Stimulated activated naive B cell treated with anti-CD40 and anti-IgM and Interleukin-4, amounts not matched to agents 10 μg/mL and 1 μg/mL and 100 μg/mL, for 72 hours (primary cell): ENCODE results near the gene POP5.
A peak's percentile ranks its signal among the peaks of the same experiment; 100 is the strongest.
"Not testable (repeated sequence)": the region's sequence is repeated elsewhere in the genome, so short reads cannot be mapped to it uniquely, and the experiment has no call there.

Experiments
- ATAC-seq, 2 donors: fragments of 150-1000 bp; cut with Tn5 transposase; replicated peaks; 2 replicates each; pipeline ENCODE4 v1.10.0; 2021; ENCODE audit warnings: moderate library complexity in 1 of 2
- DNase-seq: peaks from one replicate; pipeline ENCODE4 v3.0.0; 2021
- H3K27ac Mint-ChIP-seq: one replicate; pipeline ENCODE4 v1.8.0; 2022; ENCODE audit warnings: mild to moderate bottlenecking, mixed read lengths
- H3K27me3 Mint-ChIP-seq, 2 donors: one replicate each; pipeline ENCODE4 v1.8.0; 2022; ENCODE audit warnings: mixed read lengths in 2 of 2
- H3K36me3 Mint-ChIP-seq, 2 donors: one replicate each; pipeline ENCODE4 v1.8.0; 2022; ENCODE audit warnings: mixed read lengths in 2 of 2, mild to moderate bottlenecking in 1 of 2
- H3K4me1 Mint-ChIP-seq, 2 donors: one replicate each; pipeline ENCODE4 v1.8.0; 2022; ENCODE audit warnings: mixed read lengths in 2 of 2, mild to moderate bottlenecking in 1 of 2
- H3K4me3 Mint-ChIP-seq, 2 donors: one replicate each; pipeline ENCODE4 v1.8.0; 2022; ENCODE audit warnings: mild to moderate bottlenecking in 2 of 2, mixed read lengths in 2 of 2, moderate library complexity in 1 of 2
- H3K9me3 Mint-ChIP-seq, 2 donors: one replicate each; pipeline ENCODE4 v1.8.0; 2022; ENCODE audit warnings: mixed read lengths in 2 of 2, mild to moderate bottlenecking in 1 of 2

The POP5 gene, protein sequence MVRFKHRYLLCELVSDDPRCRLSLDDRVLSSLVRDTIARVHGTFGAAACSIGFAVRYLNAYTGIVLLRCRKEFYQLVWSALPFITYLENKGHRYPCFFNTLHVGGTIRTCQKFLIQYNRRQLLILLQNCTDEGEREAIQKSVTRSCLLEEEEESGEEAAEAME

DNA sequence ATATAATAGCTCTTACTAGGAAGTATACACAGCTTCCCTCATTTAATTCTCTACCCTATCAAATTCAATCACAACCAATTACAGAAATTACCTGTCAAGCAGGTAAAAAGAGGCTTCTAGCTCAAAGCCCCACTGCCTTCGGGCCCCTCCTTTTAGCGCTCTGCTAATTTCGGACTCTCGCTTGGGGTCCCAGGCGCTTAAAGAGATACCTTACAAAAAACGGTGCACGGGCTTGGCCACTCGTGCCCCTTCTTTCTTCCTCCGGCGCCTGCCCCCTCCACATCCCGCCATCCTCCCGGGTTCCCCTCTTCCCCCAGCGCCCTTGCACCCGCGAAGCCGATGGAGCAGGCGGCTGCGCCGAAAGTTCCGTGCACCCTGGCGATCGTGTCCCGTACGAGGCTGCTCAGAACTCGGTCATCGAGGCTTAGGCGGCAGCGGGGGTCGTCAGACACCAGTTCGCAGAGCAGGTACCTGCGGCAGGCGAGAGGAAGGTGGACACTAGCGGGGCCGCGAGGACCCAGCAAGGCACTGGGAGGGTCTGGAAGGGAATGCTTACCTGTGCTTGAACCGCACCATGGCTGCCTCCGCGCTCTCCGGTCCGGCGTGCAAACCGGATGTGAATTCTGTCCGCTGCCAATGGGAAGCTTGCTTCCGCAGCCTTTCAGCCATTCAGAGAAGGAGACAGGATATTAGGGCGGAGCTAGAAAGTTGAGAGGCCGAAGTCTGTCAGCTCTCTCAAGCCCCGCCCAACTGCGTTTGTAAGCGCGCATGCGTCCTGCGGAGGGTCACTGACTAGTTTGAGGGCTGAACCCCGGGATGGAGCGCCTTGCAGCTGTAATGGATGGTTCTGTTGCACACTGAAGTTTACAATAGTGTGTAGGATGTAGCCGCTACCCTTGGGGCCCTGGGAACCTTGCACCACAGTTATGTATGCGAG lies at the start of gene POP5:
POP5 (minus strand) TSS at position 616 of the 937 bp plus-strand sequence; CDS start at position 576, 40 bp downstream.
- DNase-seq (peak; percentile 95), ATAC-seq (peak; percentile 95 to 96)
- Mint-ChIP-seq H3K9me3 (no peaks in the 10 kb centered on the region), H3K4me3 (peak within 1 kb of the TSS; percentile 96 to 99), H3K36me3 (peaks cover 8 to 27% of the 10 kb centered on the region in 2 donors), H3K27me3 (peaks cover 6 to 12% of the 10 kb centered on the region in 2 donors), H3K4me1 (peaks cover 22 to 44% of the 10 kb centered on the region in 2 donors), H3K27ac (peak within 1 kb of the TSS; percentile 98)

DNA sequence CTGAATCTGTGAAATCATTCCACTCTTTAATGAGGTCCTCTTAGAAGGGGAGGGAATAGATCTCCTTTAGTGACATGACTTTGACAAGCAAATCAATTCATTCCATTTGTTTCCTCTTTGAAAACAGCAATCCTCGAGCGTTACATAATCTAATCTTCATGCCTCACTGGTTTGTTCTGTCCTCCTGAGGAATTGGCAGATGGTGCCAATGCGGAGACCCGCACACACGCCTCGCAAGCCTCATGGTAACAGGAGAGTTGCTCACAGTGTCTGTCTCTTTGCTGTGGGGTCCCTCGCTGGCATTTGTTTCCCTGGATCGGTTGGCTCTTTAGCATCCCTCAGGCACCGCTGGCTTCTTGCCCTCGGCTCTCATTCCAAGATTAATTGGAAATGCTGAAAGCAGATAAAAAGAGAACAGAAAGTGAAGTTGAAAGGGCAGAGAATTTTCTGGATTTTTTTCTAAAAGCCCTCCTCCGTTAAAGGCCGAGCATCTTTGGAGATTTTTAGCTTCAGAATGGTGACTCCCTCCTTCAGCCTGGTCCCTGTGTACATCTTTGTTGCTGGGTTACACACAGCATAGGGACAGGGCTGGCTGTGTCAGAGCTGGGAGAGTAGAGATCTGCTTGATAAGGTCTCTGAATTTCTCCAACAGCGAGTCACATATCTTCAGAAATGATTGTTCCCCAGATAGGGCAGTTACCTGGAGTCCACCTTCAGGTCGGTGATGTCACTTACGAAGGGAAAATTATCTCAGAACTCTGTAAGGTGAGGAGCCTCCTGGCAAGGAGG lies 49.1 kb upstream of the POP5 start:
- no peak for DNase-seq
- no peaks in the 10 kb centered on the region for H3K36me3 Mint-ChIP-seq
- no peaks in the 10 kb centered on the region for H3K9me3 Mint-ChIP-seq
- no peak overlapping the region for H3K4me3 Mint-ChIP-seq
- ATAC-seq, result no peak
- H3K27me3 Mint-ChIP-seq, result peaks cover 7 to 13% of the 10 kb centered on the region in 2 donors
- H3K27ac Mint-ChIP-seq, result no peak overlapping the region
- H3K4me1 Mint-ChIP-seq, result no peaks in the 10 kb centered on the region

DNA sequence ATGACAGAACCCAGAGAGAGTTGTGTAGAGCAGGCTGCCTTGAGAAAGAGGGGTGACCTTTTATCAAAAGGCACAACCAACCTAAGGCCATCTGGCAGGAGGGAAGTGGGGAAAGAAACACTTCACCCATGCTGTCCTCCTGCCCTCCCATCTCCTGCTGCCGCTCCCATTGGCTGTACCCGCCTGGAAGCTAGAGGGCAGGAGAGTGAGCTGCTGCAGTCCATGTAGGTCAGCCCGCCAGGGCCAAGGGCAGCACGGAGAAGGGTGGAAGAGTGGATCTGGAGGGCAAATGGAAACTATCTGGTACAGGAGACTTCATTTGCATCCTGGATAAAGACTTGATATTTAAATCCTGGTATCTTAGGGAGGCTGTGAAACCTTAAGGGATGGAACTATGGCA lies 47.7 kb upstream of the POP5 start:
- no peaks in the 10 kb centered on the region for H3K4me1 Mint-ChIP-seq
- DNase-seq (no peak), ATAC-seq (no peak)
- peaks cover 7 to 13% of the 10 kb centered on the region in 2 donors for H3K27me3 Mint-ChIP-seq
- H3K9me3 Mint-ChIP-seq, result no peaks in the 10 kb centered on the region
- H3K36me3 Mint-ChIP-seq, result no peaks in the 10 kb centered on the region
- H3K27ac Mint-ChIP-seq, result no peak overlapping the region
- no peak overlapping the region for H3K4me3 Mint-ChIP-seq

GRCh38 chr12:120625557-120626419 lies 44.6 kb upstream of the POP5 start:
- H3K4me1 Mint-ChIP-seq, result no peaks in the 10 kb centered on the region
- H3K36me3 Mint-ChIP-seq, result no peaks in the 10 kb centered on the region
- H3K4me3 Mint-ChIP-seq, result no peak overlapping the region
- no peaks in the 10 kb centered on the region for H3K9me3 Mint-ChIP-seq
- peaks cover 4 to 7% of the 10 kb centered on the region in 2 donors for H3K27me3 Mint-ChIP-seq
- ATAC-seq (peak in 1 of 2 donors; percentile 29), DNase-seq (no peak)
- no peak overlapping the region for H3K27ac Mint-ChIP-seq

- no peaks in the 10 kb centered on the region for H3K4me1 Mint-ChIP-seq
- H3K27ac Mint-ChIP-seq, result no peak overlapping the region
- no peak for DNase-seq
- ATAC-seq, result no peak
- H3K4me3 Mint-ChIP-seq, result no peak overlapping the region
- H3K9me3 Mint-ChIP-seq, result peaks cover 0 to 3% of the 10 kb centered on the region in 2 donors
- H3K36me3 Mint-ChIP-seq, result no peaks in the 10 kb centered on the region
- peaks cover 29 to 47% of the 10 kb centered on the region in 2 donors for H3K27me3 Mint-ChIP-seq
Measured at GRCh38 chr12:120620624-120621023, 39.4 kb upstream of the POP5 start.

DNA sequence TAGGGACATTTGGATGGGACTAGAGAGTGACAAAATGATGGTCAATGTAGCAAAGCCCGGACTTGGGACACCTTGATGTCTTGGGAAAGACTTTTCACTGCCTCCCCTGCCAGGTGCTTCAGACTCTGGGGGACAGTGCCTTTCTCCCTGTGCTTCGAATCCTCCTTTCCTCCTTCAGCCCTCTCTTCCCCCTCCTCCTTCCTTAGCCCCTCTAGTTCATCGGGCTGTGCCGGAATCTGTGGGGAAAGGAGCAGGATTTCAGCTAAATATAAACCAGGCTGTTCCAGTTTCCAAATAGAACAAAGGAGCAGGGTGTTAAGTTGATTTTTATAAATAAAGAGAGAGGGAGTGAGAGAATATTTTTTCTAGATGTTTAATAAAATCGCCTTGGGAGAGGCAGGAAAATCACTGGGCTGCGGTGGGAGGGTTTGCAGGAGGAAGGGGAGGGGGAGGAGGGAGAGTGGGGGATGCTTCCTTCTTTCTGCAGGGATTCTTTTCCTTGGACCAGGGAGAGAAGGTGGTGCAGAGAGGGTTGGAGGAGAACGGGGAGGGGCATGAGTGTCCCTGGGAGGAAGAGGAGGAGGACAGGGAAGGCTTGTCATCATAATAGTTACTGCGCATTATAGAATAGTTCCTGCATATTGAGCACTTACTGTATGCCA lies 37.9 kb upstream of the POP5 start:
- H3K27me3 Mint-ChIP-seq, result peaks cover 29 to 47% of the 10 kb centered on the region in 2 donors
- no peak overlapping the region for H3K4me3 Mint-ChIP-seq

DNA sequence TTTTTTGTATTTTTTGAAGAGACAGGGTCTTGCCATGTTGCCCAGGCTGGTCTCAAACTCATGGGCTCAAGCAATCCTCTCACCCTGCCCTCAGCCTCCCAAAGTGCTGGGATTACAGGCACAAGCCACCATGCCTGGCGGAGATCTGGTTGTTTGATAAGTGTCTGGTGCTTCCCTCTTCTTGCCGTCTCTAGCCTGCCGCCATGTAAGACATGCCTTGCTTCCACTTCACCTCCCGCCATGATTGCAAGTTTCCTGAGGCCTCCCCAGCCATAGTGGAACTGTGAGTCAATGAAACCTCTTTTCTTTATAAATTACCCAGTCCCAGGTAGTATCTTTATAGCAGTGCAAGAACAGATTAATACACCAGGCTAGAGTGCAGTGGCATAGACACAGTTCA lies 36.6 kb upstream of the POP5 start:
- H3K4me1 Mint-ChIP-seq, H3K36me3 Mint-ChIP-seq, H3K27ac Mint-ChIP-seq, ATAC-seq, H3K9me3 Mint-ChIP-seq, DNase-seq, H3K4me3 Mint-ChIP-seq: not testable (repeated sequence)
- H3K27me3 Mint-ChIP-seq, result peaks cover 34 to 48% of the 10 kb centered on the region in 2 donors

More for the DNA sequence above, 37.9 kb upstream of the POP5 start:
- peaks cover 0 to 3% of the 10 kb centered on the region in 2 donors for H3K9me3 Mint-ChIP-seq
- ATAC-seq (no peak), DNase-seq (no peak)
- no peaks in the 10 kb centered on the region for H3K36me3 Mint-ChIP-seq
- no peak overlapping the region for H3K27ac Mint-ChIP-seq
- no peaks in the 10 kb centered on the region for H3K4me1 Mint-ChIP-seq

- H3K36me3 Mint-ChIP-seq, ATAC-seq: not testable (repeated sequence)
Measured at GRCh38 chr12:120617193-120617592, 36.0 kb upstream of the POP5 start.

DNA sequence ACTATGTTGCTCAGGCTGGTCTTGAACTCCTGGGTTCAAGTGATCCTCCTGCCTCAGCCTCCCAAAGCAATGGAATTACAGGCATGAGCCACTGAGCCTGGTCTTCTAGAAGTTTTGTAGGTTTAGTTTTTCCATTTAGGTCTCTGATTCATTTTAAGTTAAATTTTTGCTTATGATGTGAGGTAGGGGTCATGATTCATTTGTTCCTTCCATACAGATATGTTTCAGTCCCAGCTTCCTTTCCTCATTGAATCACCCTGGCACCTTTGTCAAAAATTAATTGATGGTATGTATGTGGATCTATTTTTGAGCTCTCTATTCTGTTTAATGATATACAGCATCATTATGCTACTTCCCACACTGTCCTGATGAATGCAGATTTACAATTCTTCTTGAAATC lies 33.6 kb upstream of the POP5 start:
- H3K27me3 Mint-ChIP-seq, result peaks cover 33 to 49% of the 10 kb centered on the region in 2 donors
- H3K27ac Mint-ChIP-seq, result no peak overlapping the region
- DNase-seq (no peak), ATAC-seq (no peak)
- H3K9me3 Mint-ChIP-seq, result peaks cover 0 to 3% of the 10 kb centered on the region in 2 donors
- no peaks in the 10 kb centered on the region for H3K36me3 Mint-ChIP-seq
- no peak overlapping the region for H3K4me3 Mint-ChIP-seq
- no peaks in the 10 kb centered on the region for H3K4me1 Mint-ChIP-seq

More at GRCh38 chr12:120617193-120617592, 36.0 kb upstream of the POP5 start:
- not testable (repeated sequence) for H3K27ac Mint-ChIP-seq, H3K9me3 Mint-ChIP-seq, H3K4me1 Mint-ChIP-seq, DNase-seq, H3K4me3 Mint-ChIP-seq
- H3K27me3 Mint-ChIP-seq, result peaks cover 34 to 47% of the 10 kb centered on the region in 2 donors

GRCh38 chr12:120611534-120611933 lies 30.3 kb upstream of the POP5 start:
- ATAC-seq, H3K4me1 Mint-ChIP-seq, H3K36me3 Mint-ChIP-seq, H3K27ac Mint-ChIP-seq, H3K4me3 Mint-ChIP-seq, H3K9me3 Mint-ChIP-seq, DNase-seq: not testable (repeated sequence)
- peaks cover 16 to 21% of the 10 kb centered on the region in 2 donors for H3K27me3 Mint-ChIP-seq

DNA sequence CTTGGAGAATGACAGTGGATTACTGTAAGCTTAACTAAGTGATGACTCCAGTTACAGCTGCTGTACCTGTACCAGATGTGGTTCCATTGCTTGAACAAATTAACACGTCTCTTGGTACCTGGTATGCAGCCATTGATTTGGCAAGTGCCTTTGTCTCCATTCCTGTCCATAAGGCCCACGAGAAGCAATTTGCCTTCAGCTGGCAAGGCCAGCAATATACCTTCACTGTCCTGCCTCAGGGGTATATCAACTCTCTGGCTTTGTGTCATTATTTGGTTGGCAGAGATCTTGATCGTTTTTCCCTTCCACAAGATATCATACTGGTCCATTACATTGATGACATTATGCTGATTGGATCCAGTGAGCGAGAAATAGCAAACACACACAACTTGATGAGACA lies 29.4 kb upstream of the POP5 start:
- Mint-ChIP-seq H3K27ac (no peak overlapping the region), H3K9me3 (no peaks in the 10 kb centered on the region), H3K4me3 (no peak overlapping the region), H3K36me3 (no peaks in the 10 kb centered on the region), H3K27me3 (peaks cover 19 to 21% of the 10 kb centered on the region in 2 donors), H3K4me1 (no peaks in the 10 kb centered on the region)
- no peak for ATAC-seq
- DNase-seq, result no peak

DNA sequence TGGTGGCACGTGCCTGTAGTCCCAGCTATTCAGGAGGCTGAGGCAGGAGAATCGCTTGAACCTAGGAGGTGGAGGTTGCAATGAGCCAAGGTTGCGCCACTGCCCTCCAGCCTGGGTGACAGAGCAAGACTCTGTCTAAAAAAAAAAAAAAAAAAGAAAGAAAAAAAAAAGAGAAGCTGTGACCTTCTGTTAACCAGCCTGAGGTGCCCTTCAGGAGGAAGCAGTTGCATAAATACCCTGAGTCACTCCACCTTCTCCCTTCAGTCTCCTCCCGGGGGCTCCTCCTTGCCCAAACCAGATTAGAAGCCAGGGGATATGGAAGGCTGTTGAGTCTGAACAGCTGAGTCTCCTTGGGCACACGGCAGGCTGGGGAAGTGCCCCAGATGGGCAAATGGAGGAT lies 21.2 kb upstream of the POP5 start:
- not testable (repeated sequence) for H3K9me3 Mint-ChIP-seq, DNase-seq, H3K4me3 Mint-ChIP-seq, H3K36me3 Mint-ChIP-seq, H3K27ac Mint-ChIP-seq, H3K4me1 Mint-ChIP-seq
- peak; percentile 27 to 45 for ATAC-seq
- peaks cover 28 to 49% of the 10 kb centered on the region in 2 donors for H3K27me3 Mint-ChIP-seq
